NB4 (cell line): ENCODE measurements around the gene CFD.

Experiments used
- CTCF ChIP-seq: IDR thresholded peaks from one replicate; pipeline ENCODE4 v1.5.1; 2012; ENCODE audit warnings: low read depth, low read length
- MAX ChIP-seq: IDR thresholded peaks from 2 replicates; pipeline ENCODE4 v1.6.1; 2011; ENCODE audit warnings: low read depth, low read length
- MYC ChIP-seq: IDR thresholded peaks from 2 replicates; pipeline ENCODE4 v1.6.1; 2011; ENCODE audit warnings: low read depth, low read length
- POLR2A ChIP-seq: IDR thresholded peaks from 2 replicates; pipeline ENCODE4 v1.6.1; 2011; ENCODE audit warnings: mild to moderate bottlenecking; ENCODE audit not compliant: insufficient read length; ENCODE audit errors: extremely low read depth

- TF ChIP-seq CTCF, result no peak
- TF ChIP-seq MYC, result no peak
- TF ChIP-seq POLR2A, result no peak
- TF ChIP-seq MAX, result no peak
Measured at GRCh38 chr19:904545-904944, 45.1 kb downstream of the CFD start.
